ENCODE data around the gene PSMA8.
A peak's percentile ranks its signal among the peaks of the same experiment; 100 is the strongest.
"Not testable (repeated sequence)": the region's sequence is repeated elsewhere in the genome, so short reads cannot be mapped to it uniquely, and the experiment has no call there.

The PSMA8 gene

GRCh38 chr18:26176134-26176533 is 42.5 kb downstream of the PSMA8 start:
- no peak for DNase-seq

- DNase-seq = no peak
Observed at GRCh38 chr18:26181343-26181826, 47.7 kb downstream of the PSMA8 start.

GRCh38 chr18:26183395-26184112 is 49.9 kb downstream of the PSMA8 start:
- DNase-seq = no peak

GRCh38 chr18:26185267-26185666 is 51.6 kb downstream of the PSMA8 start:
- DNase-seq = no peak

GRCh38 chr18:26190506-26190905 is 56.8 kb downstream of the PSMA8 start:
- peak; percentile 47 for DNase-seq

GRCh38 chr18:26192233-26192632 is 58.6 kb downstream of the PSMA8 start:
- DNase-seq = no peak

GRCh38 chr18:26196605-26197004 is 62.9 kb downstream of the PSMA8 start:
- no peak for DNase-seq

- DNase-seq = not testable (repeated sequence)
Observed at GRCh38 chr18:26202001-26202400, 68.3 kb downstream of the PSMA8 start.

- DNase-seq = no peak
Observed at GRCh38 chr18:26205318-26205717, 71.6 kb downstream of the PSMA8 start.

- DNase-seq = no peak
Observed at GRCh38 chr18:26206488-26206887, 72.8 kb downstream of the PSMA8 start.

- no peak for DNase-seq
Observed at GRCh38 chr18:26207937-26208336, 74.3 kb downstream of the PSMA8 start.

- no peak for DNase-seq
Observed at GRCh38 chr18:26208977-26209376, 75.3 kb downstream of the PSMA8 start.

GRCh38 chr18:26210147-26210546 is 76.5 kb downstream of the PSMA8 start:
- DNase-seq = no peak

GRCh38 chr18:26215247-26215970 is 81.7 kb downstream of the PSMA8 start:
- peak; percentile 48 for DNase-seq

GRCh38 chr18:26225022-26225693 is 91.5 kb downstream of the PSMA8 start:
- DNase-seq = peak; percentile 11

GRCh38 chr18:26225915-26226228 is 92.2 kb downstream of the PSMA8 start:
- DNase-seq = no peak

- DNase-seq = peak; percentile 91
Observed at GRCh38 chr18:26226229-26227050, 92.8 kb downstream of the PSMA8 start, which contains the start of gene TAF4B. TAF4B (plus strand) TSS chr18:26226445; CDS start chr18:26226934, 489 bp downstream.

GRCh38 chr18:26227051-26227670 is 93.5 kb downstream of the PSMA8 start:
- no peak for DNase-seq

- DNase-seq = no peak
Observed at GRCh38 chr18:26228562-26229260, 95.0 kb downstream of the PSMA8 start.

- no peak for DNase-seq
Observed at GRCh38 chr18:26230497-26230896, 96.8 kb downstream of the PSMA8 start.

- DNase-seq = no peak
Observed at GRCh38 chr18:26233208-26233607, 99.5 kb downstream of the PSMA8 start.

GRCh38 chr18:26237363-26237762 is 103.7 kb downstream of the PSMA8 start:
- not testable (repeated sequence) for DNase-seq
